ENCODE data around the gene RCC1. TPM values are rescaled to one million over a fixed set of nuclear protein-coding genes. Genes with fewer than 3 reads are reported as not detected.
"Not testable (repeated sequence)": the region's sequence is repeated elsewhere in the genome, so short reads cannot be mapped to it uniquely, and the experiment has no call there.

Gene RCC1
- total RNA-seq, 1 donor from 2014 or later: 20.5 TPM

DNA sequence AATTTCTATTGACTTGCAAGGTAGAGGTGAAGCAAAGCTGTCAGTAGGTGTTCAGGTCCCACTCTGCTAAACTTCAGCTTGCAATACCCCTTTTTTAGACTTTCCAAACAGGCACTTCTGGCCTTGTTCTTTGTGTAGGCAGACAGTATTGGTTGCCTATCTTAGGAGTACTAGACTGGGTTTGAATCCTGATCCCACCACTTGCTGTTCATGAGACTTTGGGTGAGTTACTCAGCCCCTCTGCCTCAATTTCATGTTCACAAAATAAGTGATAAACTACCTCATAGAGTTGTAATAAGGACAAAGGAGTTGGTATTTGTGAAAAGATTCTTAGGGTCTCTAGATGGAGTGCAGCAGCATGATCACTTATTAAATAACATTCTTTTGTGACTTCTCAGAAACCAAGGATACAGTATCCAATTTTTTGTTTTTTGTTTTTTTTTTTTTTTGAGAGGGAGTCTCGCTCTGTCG is 5.2 kb downstream of the RCC1 start:
- Mint-ChIP-seq H3K36me3 (ENCODE audit: low read depth) (peaks cover 53% of the 10 kb centered on the region), H3K9me3 (ENCODE audit: low read depth) (no peaks in the 10 kb centered on the region), H3K27me3 (ENCODE audit: low read depth) (no peaks in the 10 kb centered on the region), H3K27ac (ENCODE audit: unreplicated experiment) (peak overlapping the region; percentile 97), H3K4me3 (ENCODE audit: unreplicated experiment) (no peak overlapping the region), H3K4me1 (ENCODE audit: low read depth) (peaks cover 44% of the 10 kb centered on the region)
- TF ChIP-seq CTCF (IDR thresholded peaks at IDR 0.05): no peak
- no peak for DNase-seq (ENCODE audit: low spot score)

DNA sequence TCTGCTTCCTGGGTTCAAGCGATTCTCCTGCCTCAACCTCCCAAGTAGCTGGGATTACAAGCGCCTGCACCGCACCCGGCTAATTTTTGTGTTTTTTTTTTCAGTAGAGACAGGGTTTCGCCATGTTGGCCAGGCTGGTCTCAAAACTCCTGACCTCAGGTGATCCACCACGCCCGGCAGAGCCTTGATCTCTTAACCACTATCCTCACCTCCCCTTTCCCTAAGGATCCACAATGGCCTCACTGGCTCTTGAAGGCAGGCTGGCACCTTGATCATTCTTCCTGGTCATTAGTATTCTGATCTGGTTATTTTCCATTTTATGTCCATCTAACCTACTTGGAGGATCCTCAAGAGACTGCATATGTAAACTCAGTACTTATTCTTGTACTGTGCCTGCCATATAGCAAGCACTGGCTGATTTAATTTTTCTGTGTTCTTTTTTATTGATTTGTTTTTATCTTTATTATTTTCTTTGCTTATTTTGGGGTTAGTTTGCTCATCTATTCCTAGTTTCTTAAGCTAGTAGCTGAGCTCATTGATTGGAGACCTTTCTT is 6.3 kb downstream of the RCC1 start:
- TF ChIP-seq CTCF (IDR thresholded peaks at IDR 0.05): no peak
- Mint-ChIP-seq H3K4me3 (ENCODE audit: unreplicated experiment) (no peak overlapping the region), H3K9me3 (ENCODE audit: low read depth) (no peaks in the 10 kb centered on the region), H3K27ac (ENCODE audit: unreplicated experiment) (peak overlapping the region; percentile 97), H3K27me3 (ENCODE audit: low read depth) (no peaks in the 10 kb centered on the region), H3K36me3 (ENCODE audit: low read depth) (peaks cover 45% of the 10 kb centered on the region), H3K4me1 (ENCODE audit: low read depth) (peaks cover 46% of the 10 kb centered on the region)
- DNase-seq (ENCODE audit: low spot score): no peak

- not testable (repeated sequence) for H3K9me3 Mint-ChIP-seq (ENCODE audit: low read depth); H3K27me3 Mint-ChIP-seq (ENCODE audit: low read depth); DNase-seq (ENCODE audit: low spot score); H3K4me3 Mint-ChIP-seq (ENCODE audit: unreplicated experiment)
- peaks cover 41% of the 10 kb centered on the region for H3K4me1 Mint-ChIP-seq (ENCODE audit: low read depth)
- peak overlapping the region; percentile 75 for H3K27ac Mint-ChIP-seq (ENCODE audit: unreplicated experiment)
- peaks cover 26% of the 10 kb centered on the region for H3K36me3 Mint-ChIP-seq (ENCODE audit: low read depth)
Measured at GRCh38 chr1:28514445-28514933, 8.6 kb downstream of the RCC1 start.

DNA sequence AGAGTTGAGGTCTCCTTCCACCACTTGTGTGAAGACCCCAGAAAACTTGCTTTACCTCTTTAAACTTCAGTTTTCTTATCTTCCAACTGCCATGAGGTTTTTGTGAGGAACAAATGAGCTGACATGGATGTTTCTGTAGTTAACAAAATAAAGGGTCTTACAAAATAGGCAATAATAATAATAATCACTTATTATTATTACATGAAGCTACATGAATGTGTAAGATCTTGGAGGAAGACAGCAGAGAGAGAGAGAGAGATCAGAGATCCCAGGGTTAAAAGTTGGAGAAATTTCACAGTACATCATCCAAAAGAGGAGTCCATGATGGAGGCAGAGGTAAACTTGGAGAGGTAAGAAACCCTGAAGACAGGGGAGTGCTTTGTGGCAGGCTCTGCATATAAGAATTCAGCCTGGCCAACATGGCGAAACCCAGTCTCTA is 10.7 kb downstream of the RCC1 start:
- Mint-ChIP-seq H3K36me3 (ENCODE audit: low read depth) (peaks cover 8% of the 10 kb centered on the region), H3K9me3 (ENCODE audit: low read depth) (no peaks in the 10 kb centered on the region), H3K4me1 (ENCODE audit: low read depth) (peaks cover 27% of the 10 kb centered on the region), H3K27me3 (ENCODE audit: low read depth) (no peaks in the 10 kb centered on the region), H3K4me3 (ENCODE audit: unreplicated experiment) (no peak overlapping the region), H3K27ac (ENCODE audit: unreplicated experiment) (peak overlapping the region; percentile 91)
- TF ChIP-seq CTCF (IDR thresholded peaks at IDR 0.05): no peak
- no peak for DNase-seq (ENCODE audit: low spot score)

DNA sequence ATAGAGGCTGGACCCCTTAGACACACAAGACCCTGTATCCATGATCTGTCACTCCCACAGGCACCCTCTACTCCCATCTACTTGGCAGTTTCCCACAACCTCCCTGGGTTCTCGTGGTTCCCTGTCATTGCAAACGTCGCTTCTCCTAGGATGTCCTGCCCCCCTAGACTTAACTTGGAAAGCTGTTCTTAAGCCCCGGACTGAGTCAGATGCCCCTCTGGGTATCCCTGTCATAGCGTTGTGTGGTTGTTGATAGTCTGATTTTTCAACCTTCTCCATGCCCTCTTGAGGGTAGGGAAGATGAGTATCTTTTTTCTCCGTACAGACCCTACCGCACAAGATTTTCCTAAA is 11.8 kb downstream of the RCC1 start:
- DNase-seq (ENCODE audit: low spot score): no peak

More for the DNA sequence above, 11.8 kb downstream of the RCC1 start:
- H3K36me3 Mint-ChIP-seq (ENCODE audit: low read depth): peaks cover 1% of the 10 kb centered on the region
- peak overlapping the region; percentile 91 for H3K27ac Mint-ChIP-seq (ENCODE audit: unreplicated experiment)
- H3K27me3 Mint-ChIP-seq (ENCODE audit: low read depth): no peaks in the 10 kb centered on the region
- no peak for TF ChIP-seq CTCF (IDR thresholded peaks at IDR 0.05)
- H3K4me3 Mint-ChIP-seq (ENCODE audit: unreplicated experiment): peak overlapping the region; percentile 78
- H3K9me3 Mint-ChIP-seq (ENCODE audit: low read depth): no peaks in the 10 kb centered on the region
- peaks cover 21% of the 10 kb centered on the region for H3K4me1 Mint-ChIP-seq (ENCODE audit: low read depth)
